C4-2B (cell line): Measurements from ENCODE around the gene CCDC171.

Source experiments
- CTCF ChIP-seq: fragments of 450-650 bp; conservative IDR thresholded peaks from 2 replicates; pipeline ENCODE4 v1.5.1; 2017; ENCODE audit warnings: mild to moderate bottlenecking
- ZFX ChIP-seq: fragments of 450-650 bp; IDR thresholded peaks from 2 replicates; pipeline ENCODE4 v1.6.1; 2017

GRCh38 chr9:16004613-16005012, 451.8 kb downstream of the CCDC171 start:
- TF ChIP-seq CTCF (no peak), ZFX (no peak)
